HG03159 (cell line): ENCODE results near the gene ZC3H7A.

Experiments
- ATAC-seq: cut with Tn5 transposase; IDR thresholded peaks from one replicate; pipeline ENCODE4 v1.9.1; 2021; ENCODE audit warnings: mild to moderate bottlenecking, moderate library complexity; ENCODE audit not compliant: unreplicated experiment

The ZC3H7A gene

GRCh38 chr16:11738742-11739544, 58.1 kb downstream of the ZC3H7A start:
- no peak for ATAC-seq

DNA sequence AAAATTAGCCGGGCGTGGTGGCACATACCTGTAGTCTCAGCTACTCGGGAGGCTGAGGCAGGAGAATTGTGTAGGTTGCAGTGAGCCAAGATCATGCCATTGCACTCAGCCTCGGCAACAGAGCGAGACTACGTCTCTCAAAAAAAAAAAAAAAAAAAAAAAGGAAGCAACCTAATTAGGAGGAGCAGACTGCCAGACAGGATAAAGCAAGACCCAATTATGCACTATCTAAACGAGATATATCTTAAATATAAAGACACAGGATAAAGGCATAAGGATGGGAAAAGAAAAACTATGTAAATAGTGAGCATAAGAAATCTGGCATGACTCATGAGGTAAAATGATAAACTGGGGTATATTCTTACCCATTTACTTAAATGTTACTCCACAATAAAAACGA, 59.3 kb downstream of the ZC3H7A start:
- no peak for ATAC-seq

- ATAC-seq = no peak
Measured at GRCh38 chr16:11736903-11737302, 60.2 kb downstream of the ZC3H7A start.

DNA sequence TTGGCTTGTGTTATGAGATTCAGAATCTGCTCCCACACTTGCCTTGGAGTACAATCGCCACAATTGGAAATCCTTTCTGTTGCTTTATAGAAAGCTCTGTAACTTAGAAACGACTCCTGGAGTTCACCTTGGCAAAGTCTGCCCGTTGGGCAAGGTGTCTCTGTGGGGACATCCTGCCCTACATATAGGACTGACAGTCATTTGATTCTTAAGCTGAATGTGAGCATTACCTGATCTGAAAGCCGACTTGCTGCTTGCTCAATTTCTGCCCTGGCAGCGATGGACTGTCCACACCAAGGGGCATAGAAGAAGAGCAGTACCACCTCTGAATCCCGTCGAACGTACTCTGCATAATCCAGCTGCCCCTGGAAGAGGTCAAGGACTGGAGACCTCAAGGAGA, 61.3 kb downstream of the ZC3H7A start:
- ATAC-seq = no peak

DNA sequence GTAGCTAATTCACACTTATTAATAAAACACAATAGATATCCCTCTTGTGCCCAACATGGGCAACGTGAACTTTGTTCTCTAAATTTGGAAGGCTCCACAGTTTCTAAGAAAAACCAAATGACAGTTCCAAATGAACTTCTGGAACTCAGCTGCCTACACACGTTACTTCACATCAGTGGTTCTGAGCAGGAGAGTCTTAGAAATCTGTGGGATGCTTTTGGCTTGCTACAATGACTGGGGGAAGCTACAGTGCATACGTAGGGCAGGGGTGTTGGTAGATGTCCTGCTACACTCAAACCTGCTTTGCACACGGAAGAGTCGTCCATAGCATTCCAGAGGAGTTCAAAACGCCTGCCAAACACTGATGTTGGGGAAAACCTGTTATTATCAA, 62.4 kb downstream of the ZC3H7A start:
- no peak for ATAC-seq

DNA sequence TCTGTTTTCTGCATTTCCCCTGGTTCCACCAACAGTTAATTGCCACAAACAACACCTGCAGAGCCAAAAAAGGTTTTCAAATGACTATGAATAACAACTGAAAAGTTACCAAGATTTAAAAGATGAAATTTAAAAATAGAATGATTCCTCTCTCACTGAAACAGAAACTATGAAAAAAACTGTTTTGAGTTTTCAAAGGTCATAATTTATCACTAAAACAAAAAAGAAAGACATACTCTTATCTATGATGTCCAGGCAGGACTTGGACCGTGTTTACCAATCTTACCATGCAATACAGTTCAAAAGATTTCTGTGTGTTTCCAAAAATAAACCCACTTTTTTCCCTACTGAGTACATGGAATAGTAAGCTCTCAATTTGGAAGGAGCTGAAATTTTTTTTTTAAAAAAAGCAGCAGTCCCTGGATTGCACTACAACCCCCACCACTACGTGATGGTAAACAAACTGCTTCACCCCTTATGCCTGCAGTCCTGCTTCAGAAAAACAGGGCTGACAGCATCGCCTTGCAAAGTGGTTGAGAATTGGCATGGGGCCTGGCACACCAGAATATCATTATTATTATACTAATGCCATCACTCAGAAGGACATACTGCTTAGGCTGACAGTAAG, 62.9 kb downstream of the ZC3H7A start:
- no peak for ATAC-seq

DNA sequence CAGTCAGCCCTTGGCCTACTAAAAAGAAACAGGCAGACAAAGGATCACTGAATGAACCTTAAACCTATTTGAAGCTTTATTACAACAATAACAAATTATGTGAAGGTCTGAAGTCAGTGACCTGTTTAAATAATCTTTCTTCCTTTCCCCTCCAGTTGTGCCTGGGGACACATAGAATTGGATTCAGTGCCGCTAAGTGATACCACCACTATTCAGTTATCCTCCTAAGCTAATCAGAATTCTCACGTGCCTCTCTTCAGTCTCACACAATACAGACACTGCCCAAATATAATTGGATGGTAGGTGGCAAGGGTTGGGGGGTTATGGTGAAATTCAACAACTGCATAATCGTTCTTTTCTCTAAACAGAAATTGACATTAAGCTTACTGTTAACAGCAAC, 65.8 kb downstream of the ZC3H7A start:
- no peak for ATAC-seq

DNA sequence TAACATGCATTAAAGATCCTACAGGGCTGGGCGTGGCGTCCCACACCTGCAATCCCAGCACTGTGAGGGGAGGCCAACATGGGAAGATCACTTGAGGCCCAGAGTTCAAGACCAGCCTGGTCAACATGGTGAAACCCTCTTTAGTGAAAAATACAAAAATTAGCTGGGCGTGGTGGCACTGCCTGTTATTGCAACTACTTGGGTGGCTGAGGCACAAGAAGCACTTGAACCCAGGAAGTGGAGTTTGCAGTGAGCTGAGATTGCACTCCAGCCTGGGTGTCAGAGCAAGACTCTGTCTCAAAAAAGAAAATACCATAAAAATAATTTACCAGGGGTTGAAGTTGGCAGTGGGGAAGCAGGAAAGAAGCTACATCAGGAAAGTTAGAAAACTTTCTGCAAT, 67.3 kb downstream of the ZC3H7A start:
- ATAC-seq = no peak

DNA sequence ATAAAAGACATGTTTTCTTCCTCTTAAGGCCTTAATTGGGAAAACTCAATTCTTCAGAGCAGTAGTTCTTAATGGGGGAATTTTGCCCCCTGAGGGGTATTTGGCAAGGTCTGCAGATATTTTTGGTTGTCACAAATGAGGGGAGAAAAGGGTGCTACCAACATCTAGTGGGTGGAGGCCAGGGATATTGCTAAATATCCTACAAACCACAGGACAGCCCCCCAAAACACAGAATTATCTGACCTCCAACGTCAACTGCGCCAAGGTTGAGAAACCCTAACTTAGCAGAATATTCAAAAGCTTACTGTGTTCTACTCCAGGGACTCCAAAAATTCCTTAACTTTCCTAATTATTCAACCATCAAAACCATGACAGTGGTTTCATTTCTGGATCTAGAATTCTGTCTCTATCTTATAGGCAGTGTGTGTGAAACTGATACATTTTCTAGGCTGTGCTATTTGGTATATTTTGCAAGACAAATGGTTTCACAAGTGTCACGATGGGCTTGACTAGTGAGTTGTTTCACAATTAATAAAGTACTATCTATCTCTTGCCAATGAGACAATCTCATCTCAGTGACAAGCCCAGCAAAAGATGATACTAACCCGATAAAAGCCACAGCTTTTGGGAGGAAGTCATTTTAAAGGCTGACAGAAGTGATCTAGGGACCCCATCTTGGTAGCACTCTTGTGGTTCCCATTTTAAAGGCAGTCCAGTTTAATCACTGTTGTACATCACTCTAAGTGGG, 69.1 kb downstream of the ZC3H7A start:
- ATAC-seq = peak; percentile 72

GRCh38 chr16:11726008-11726407, 71.0 kb downstream of the ZC3H7A start:
- no peak for ATAC-seq

GRCh38 chr16:11725457-11725856, 71.6 kb downstream of the ZC3H7A start:
- no peak for ATAC-seq

DNA sequence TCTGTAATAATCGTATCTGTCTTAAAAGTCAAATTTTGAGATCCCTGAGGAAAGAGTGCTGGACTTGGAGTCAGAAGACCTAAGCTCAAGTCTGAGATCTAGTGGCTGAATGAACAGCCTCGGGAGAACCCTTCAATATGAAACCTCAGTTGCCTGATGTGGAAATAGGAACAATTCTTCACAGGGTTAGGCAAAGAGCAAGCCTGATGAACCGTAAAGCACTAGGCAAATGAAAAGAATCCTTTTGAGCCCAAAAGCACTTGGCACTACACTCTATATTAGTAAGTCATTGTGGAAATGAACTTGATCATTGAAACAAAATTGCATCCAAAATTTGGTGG, 74.6 kb downstream of the ZC3H7A start:
- ATAC-seq = no peak

GRCh38 chr16:11721781-11722467, 75.1 kb downstream of the ZC3H7A start:
- no peak for ATAC-seq

- no peak for ATAC-seq
Measured at GRCh38 chr16:11719762-11720161, 77.3 kb downstream of the ZC3H7A start.

DNA sequence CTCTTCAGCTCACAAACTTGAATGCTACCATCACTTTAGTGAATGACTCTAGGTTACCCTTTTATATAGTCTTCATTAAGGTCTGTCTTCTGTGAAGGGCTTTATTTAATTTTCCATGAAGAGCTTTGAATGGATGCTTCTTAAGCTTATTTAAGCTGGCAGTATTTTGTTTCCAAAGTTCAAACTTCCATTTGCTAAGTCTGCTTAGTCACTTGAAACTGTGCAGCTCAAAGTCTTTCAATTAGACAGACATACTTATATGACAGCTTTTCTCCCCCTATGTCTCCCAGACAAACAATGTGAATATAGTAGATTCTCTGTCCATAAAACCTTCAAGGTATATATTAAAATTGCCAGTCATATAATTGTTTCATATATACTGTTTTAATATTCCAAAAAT, 77.9 kb downstream of the ZC3H7A start:
- no peak for ATAC-seq

- ATAC-seq = no peak
Measured at GRCh38 chr16:11717811-11718210, 79.2 kb downstream of the ZC3H7A start.

DNA sequence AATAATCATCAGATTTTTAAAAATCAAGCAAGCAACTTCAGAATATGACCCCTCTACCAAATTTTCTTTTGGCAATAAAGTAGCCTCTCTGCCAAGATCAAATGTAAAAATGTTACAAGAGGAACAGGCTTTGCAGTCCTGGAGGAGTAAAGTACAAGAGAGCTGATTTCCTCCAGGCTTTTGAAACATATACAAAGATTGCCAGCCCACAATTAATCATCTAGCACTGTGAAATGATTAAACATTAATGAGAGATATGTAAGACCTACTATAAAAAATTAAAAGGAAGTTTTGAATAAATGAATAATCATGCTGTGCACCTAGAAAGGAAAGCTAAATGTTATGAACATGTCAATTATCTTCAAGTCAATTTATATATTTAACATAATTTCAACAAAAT, 80.7 kb downstream of the ZC3H7A start:
- ATAC-seq = no peak

DNA sequence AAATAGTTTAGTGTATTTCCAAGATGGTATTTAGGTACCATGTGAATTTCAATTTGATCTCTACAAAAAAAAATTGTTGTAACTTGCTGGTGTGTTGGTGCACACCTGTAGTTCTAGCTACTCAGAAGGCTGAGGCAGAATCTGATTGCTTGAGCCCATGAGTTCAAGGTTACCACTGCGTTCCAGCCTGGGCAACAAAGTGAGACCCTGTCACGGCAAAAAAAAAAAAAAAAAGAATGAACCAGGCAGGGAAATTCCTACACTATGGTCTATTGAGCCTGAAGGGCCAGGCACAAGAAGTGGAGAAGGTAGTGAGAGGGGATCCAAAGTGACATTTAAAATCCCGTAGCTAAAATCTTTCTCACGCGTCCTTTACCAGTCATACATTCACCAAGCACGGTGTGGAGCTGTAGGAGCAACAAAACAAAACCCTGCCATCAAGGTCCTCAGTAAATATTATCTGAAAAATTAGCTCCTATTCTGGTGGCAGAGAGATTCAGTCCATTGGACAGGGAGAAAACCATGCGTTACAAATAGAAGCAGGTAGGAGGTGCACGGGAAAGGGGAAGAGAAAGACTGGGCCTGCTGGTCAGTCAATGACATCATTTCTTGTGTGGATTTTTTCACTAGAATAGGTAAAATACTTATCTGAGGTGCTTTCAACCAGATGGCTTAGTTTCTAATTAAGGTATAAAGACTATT, 81.7 kb downstream of the ZC3H7A start:
- ATAC-seq = no peak

DNA sequence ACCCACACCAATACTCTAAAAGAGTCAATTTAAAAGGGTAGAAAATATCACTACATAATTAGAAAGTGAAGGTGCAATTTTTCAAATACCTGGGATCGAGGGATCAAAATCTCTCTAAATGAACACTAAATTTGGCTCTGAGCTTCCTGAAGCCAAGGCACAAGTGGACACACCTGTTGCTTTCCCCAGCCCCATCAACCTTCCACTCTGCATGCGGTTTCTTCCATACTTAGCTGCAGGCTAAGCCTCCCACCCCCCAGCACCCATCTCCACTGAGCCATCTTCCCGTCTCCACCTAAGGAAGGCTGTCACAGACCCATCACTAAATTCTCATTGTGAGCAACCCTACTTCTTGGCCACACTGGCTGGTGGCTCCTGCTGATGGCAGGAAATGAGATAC, 84.9 kb downstream of the ZC3H7A start:
- ATAC-seq = no peak

- no peak for ATAC-seq
Measured at GRCh38 chr16:11711662-11712061, 85.4 kb downstream of the ZC3H7A start.

DNA sequence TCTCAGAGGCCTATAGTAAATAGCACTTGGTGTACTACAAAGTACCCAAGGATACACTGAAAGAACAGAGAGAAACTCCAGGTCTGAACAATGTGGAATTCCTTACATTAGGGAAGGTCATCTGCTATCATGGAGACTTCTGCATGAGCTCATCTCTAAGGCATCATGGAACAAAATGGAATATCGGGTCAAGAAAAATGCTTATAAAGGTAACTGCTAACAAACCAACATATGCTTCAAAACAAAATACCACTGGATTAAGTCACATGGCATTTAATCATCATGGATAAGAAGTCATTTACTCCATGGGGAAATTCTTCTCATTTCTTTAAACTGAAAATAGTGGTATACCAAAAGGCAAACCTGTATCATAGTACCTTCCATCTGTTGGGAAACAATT, 88.6 kb downstream of the ZC3H7A start:
- ATAC-seq = no peak
